HepG2 (cell line): ENCODE results near the gene CISD2.

Source experiments
- HMGA1 ChIP-seq: sonication (generic); formaldehyde crosslinking; conservative IDR thresholded peaks from 2 replicates; pipeline ENCODE4 v1.4.0; 2020; ENCODE audit warnings: missing genetic modification reagents
- RBFOX2 ChIP-seq: fragments of 200-400 bp; formaldehyde crosslinking; IDR thresholded peaks from 2 replicates; pipeline ENCODE4 v1.6.1; 2017; ENCODE audit warnings: low read depth, mild to moderate bottlenecking, low read length
- WIZ ChIP-seq: sonication (generic); formaldehyde crosslinking; IDR thresholded peaks from 2 replicates; pipeline ENCODE4 v1.5.1; 2020; ENCODE audit warnings: mild to moderate bottlenecking, missing genetic modification reagents
- ZNF24 ChIP-seq: fragments of 450-650 bp; IDR thresholded peaks from 2 replicates; pipeline ENCODE4 v1.6.1; 2017; ENCODE audit warnings: antibody characterized with exemption, mild to moderate bottlenecking
- ZNF274 ChIP-seq: sonication (generic); formaldehyde crosslinking; IDR thresholded peaks from 2 replicates; pipeline ENCODE4 v1.5.1; 2020; ENCODE audit warnings: mild to moderate bottlenecking, missing genetic modification reagents
- TF ChIP-seq, protein P1 (sequence below): sonication (generic); formaldehyde crosslinking; IDR thresholded peaks from 2 replicates; pipeline ENCODE4 v1.5.0; 2020; ENCODE audit warnings: mild to moderate bottlenecking, missing genetic modification reagents, moderate library complexity

DNA sequence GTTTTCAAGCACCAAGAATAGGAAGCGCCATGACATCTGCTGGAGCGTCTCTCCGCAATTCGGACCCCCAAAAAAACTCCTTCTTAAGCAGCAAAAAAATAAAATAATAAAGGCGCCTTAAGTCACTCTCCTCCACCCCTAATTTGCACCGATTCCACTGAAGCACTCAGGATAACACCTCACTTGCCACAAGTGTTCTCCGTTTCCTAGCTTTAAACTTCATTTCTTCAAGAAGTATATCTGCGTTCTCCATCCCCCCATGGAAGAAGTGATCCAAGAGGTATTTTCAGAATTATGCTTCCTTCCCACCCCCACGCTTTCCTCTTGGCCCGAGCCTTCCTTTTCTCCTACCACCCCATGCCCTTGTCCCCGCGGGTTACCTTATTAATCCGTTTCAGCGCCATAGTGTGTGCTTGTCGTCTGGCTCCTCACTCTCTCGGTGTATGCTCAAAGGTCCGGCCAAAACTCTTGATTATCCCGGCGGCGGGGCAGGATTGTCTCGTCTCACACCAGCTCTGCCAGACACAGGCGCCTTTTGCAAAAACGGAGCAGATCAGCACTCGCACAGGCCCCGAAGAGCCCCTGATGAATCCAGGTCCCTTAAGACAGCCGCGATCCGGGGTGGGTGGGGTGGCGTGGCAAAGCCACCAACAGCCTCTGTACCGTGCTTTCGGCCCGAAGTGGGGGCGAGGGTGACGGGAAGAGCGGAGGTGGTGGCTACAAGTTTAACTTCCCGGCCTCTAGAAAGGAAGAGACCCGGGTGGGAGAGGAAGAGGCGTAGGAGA, 42.5 kb upstream of the CISD2 start:
- TF ChIP-seq HMGA1 = no peak
- no peak for TF ChIP-seq ZNF274
- no peak for TF ChIP-seq WIZ (CRISPR knock-in tag)
- TF ChIP-seq, protein P1, sequence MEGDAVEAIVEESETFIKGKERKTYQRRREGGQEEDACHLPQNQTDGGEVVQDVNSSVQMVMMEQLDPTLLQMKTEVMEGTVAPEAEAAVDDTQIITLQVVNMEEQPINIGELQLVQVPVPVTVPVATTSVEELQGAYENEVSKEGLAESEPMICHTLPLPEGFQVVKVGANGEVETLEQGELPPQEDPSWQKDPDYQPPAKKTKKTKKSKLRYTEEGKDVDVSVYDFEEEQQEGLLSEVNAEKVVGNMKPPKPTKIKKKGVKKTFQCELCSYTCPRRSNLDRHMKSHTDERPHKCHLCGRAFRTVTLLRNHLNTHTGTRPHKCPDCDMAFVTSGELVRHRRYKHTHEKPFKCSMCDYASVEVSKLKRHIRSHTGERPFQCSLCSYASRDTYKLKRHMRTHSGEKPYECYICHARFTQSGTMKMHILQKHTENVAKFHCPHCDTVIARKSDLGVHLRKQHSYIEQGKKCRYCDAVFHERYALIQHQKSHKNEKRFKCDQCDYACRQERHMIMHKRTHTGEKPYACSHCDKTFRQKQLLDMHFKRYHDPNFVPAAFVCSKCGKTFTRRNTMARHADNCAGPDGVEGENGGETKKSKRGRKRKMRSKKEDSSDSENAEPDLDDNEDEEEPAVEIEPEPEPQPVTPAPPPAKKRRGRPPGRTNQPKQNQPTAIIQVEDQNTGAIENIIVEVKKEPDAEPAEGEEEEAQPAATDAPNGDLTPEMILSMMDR (CRISPR knock-in tag) = no peak
- no peak for TF ChIP-seq ZNF24
- TF ChIP-seq RBFOX2 = no peak
